Right lobe of liver (tissue), 6 donors: ENCODE measurements around the gene KIF6. TPM values are rescaled to one million over a fixed set of nuclear protein-coding genes. Genes with fewer than 3 reads are reported as not detected.

Experiments
- ATAC-seq, 4 donors: fragments of 200-7000 bp; cut with Tn5 transposase; one replicate each; pipeline ENCODE4 v1.9.1; 2020; ENCODE audit warnings: mild to moderate bottlenecking in 4 of 4, moderate library complexity in 4 of 4
- DNase-seq, 3 donors: peaks; one replicate each; pipeline ENCODE4 v3.0.0-alpha.2; 2020
- H3K27ac ChIP-seq, 3 donors: fragments of 200-600 bp; one replicate each; pipeline ENCODE4 v1.8.0; 2022
- H3K27me3 ChIP-seq, 2 donors: fragments of 200-600 bp; one replicate each; pipeline ENCODE4 v1.8.0; 2022
- H3K36me3 ChIP-seq, 4 donors: fragments of 200-600 bp; sonication (generic) in 1 of 4; one replicate each; pipeline versions ENCODE4 v1.5.1 to v1.8.0; 2017 to 2022; ENCODE audit warnings: control low read depth in 1 of 4
- H3K4me1 ChIP-seq, 4 donors: fragments of 200-600 bp; sonication (generic) in 1 of 4; one replicate each; pipeline versions ENCODE4 v1.5.1 to v1.8.0; 2017 to 2022; ENCODE audit warnings: control low read depth in 1 of 4
- H3K4me3 ChIP-seq, 3 donors: fragments of 200-600 bp; one replicate each; pipeline ENCODE4 v1.8.0; 2022
- H3K9me3 ChIP-seq, 4 donors: fragments of 200-600 bp; sonication (generic) in 1 of 4; one replicate each; pipeline versions ENCODE4 v1.5.1 to v1.8.0; 2017 to 2022; ENCODE audit warnings: control low read depth in 1 of 4
- POLR2A ChIP-seq: fragments of 450-650 bp; IDR thresholded peaks from one replicate; pipeline ENCODE4 v1.6.1; 2017; ENCODE audit warnings: antibody characterized with exemption, mild to moderate bottlenecking
- WGBS: methylation state at CpG from one replicate; pipeline ENCODE4 v1.1.6; 2018; ENCODE audit warnings: low coverage, low lambda C conversion rate; ENCODE audit not compliant: insufficient coverage; ENCODE audit errors: missing lambda C conversion rate; 5-methylcytosine and 5-hydroxymethylcytosine counted together
- intact Hi-C, 2 donors: fragments of 100-400 bp; cut with DNase I; formaldehyde crosslinking; loops; one replicate each; pipeline versions ENCODE4 v1.11.2 to v1.14.1; 2022
- total RNA-seq, 6 experiments: library from RNA; depleted of rRNA in 2 of 6; stranded (reverse); fragments of >200 nt in 2 of 6; fragmentation: NEBNext Ultra II Directional in 3 of 6; extraction: Animal tissue kit (Norgen Biotek cat#: 25700) in 3 of 6; gene quantifications; one replicate each; pipeline versions ENCODE4 v1.1.0 to v1.2.4, GENCODE V29; 2016 to 2023
- TF ChIP-seq, protein P1 (sequence below), 4 donors: fragments of 200-600 bp in 3 of 4; fragments of 450-650 bp in 1 of 4; IDR thresholded peaks; one replicate each; pipeline versions ENCODE4 v1.5.1 to v1.8.0; 2016 to 2022; ENCODE audit warnings: antibody characterized with exemption in 4 of 4, mild to moderate bottlenecking in 2 of 4
- donor health status: DM: no; HTN: yes; CAD: no.
- donor health status: DM: no; HTN: no; CAD: no.
- donor health status: DM: no; HTN: no; CAD: no.
- donor health status: DM: no; HTN: yes; CAD: no.
- donor health status: DM: no; HTN: yes; CAD: no.

Gene KIF6
- total RNA-seq, 6 experiments from 2014 or later, result 0.18 to 0.83 (median 0.37) TPM; not detected in 2

DNA sequence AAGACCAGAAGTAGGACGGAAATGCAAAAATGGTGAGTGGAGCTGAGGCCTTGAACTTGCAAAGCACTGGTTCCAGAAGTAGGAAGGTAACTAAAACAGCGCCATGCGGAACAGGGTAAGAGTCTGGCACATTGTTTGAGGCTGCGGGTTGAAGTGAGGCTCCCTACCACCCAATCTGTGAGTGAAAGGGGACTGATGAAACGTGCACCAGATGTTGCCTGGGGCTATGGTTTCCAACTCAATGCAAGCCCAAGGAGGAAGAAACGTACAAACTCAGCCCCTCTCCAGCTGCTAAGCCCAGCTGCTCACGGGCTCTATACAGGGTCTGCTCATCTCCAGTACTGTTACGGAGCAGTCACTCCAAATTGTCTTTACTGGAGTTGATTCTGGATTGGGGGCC is 334.0 kb downstream of the KIF6 start:
- ATAC-seq, result no peak
- H3K4me1 ChIP-seq, result no peaks in the 10 kb centered on the region
- H3K27me3 ChIP-seq, result no peaks in the 10 kb centered on the region
- no peak overlapping the region for H3K4me3 ChIP-seq
- H3K36me3 ChIP-seq, result no peaks in the 10 kb centered on the region
- DNase-seq, result no peak
- H3K9me3 ChIP-seq, result no peaks in the 10 kb centered on the region
- intact Hi-C loops, result no loop called here
- H3K27ac ChIP-seq, result no peak overlapping the region
- 82% methylated on average over 7 of the region's 8 CpGs for WGBS
- TF ChIP-seq POLR2A, result no peak
- TF ChIP-seq, protein P1, sequence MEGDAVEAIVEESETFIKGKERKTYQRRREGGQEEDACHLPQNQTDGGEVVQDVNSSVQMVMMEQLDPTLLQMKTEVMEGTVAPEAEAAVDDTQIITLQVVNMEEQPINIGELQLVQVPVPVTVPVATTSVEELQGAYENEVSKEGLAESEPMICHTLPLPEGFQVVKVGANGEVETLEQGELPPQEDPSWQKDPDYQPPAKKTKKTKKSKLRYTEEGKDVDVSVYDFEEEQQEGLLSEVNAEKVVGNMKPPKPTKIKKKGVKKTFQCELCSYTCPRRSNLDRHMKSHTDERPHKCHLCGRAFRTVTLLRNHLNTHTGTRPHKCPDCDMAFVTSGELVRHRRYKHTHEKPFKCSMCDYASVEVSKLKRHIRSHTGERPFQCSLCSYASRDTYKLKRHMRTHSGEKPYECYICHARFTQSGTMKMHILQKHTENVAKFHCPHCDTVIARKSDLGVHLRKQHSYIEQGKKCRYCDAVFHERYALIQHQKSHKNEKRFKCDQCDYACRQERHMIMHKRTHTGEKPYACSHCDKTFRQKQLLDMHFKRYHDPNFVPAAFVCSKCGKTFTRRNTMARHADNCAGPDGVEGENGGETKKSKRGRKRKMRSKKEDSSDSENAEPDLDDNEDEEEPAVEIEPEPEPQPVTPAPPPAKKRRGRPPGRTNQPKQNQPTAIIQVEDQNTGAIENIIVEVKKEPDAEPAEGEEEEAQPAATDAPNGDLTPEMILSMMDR (IDR thresholded peaks at IDR 0.05), result no peak

DNA sequence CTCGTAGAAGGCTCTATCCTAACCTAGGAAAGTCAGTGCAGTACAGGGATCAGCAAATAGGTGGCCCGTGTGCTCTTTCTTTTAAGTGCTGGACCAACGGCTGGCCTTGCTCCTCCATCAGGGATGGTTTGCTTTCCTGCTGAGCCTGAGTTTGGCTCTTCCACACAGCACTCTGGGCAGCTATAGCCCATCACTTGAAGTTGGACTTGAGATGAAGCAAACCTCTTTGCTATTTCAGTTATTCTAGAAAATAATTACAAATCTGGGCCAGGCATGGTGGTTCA is 335.8 kb downstream of the KIF6 start:
- TF ChIP-seq POLR2A, result no peak
- TF ChIP-seq, protein P1 (IDR thresholded peaks at IDR 0.05), result peak in 1 of 4 donors; percentile 6
- WGBS, result 55% methylated on average over 2 of the region's 3 CpGs
- ATAC-seq, result peak in 3 of 4 donors; percentile 31 to 43 (median 36)

DNA sequence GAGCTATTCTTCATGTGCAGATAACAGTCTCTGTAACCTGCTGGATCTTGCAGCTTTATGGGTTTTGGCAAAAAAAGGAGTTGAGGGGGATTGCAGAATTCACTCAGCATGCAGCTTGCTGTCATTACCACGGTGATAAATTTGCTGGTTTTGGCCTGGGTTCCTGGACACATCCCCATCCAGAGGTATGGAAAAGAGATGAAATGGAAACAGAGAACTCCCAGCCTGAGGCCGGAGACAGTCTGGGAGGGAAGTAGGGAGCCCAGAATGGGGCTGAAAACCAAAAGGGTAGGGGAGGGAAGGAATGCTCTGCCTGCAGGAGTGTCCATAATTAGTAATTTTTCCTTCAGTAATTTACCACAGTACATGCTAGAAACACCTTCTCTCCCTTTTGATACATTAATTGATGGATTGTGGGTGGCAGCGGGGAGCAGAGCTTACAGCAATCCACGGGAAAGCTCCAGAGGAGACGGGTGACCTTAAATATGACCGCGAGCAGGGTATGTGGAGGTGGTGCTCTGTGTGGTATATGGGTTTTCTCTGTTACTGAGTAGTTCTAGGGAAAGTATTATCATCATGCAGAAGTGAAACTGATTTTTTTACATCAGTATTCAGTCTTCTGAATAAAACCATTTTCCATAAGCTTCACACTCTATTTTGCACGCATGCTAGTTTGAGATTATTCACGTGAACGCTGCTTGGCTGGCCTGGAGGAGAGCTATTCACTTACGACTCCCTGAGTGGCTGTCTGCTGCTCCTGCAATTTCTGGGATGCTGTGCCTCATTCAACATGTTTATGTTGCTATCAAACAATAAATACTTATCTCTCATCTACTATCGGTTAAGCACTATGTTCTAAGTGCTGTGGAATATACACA is 336.4 kb downstream of the KIF6 start:
- 75% methylated on average over 12 of the region's 12 CpGs for WGBS
- H3K4me3 ChIP-seq, result no peak overlapping the region
- DNase-seq (no peak), ATAC-seq (no peak)
- intact Hi-C loops, result no loop called here
- H3K27me3 ChIP-seq, result no peaks in the 10 kb centered on the region
- TF ChIP-seq POLR2A, result no peak
- TF ChIP-seq, protein P1 (IDR thresholded peaks at IDR 0.05), result no peak
- H3K9me3 ChIP-seq, result no peaks in the 10 kb centered on the region
- no peak overlapping the region for H3K27ac ChIP-seq
- H3K4me1 ChIP-seq, result no peaks in the 10 kb centered on the region
- H3K36me3 ChIP-seq, result no peaks in the 10 kb centered on the region

More for the DNA sequence above, 335.8 kb downstream of the KIF6 start:
- H3K27me3 ChIP-seq, result no peaks in the 10 kb centered on the region
- H3K27ac ChIP-seq, result no peak overlapping the region
- intact Hi-C loops, result no loop called here
- no peaks in the 10 kb centered on the region for H3K36me3 ChIP-seq
- no peak overlapping the region for H3K4me3 ChIP-seq
- no peak for DNase-seq
- H3K4me1 ChIP-seq, result no peaks in the 10 kb centered on the region
- H3K9me3 ChIP-seq, result no peaks in the 10 kb centered on the region

DNA sequence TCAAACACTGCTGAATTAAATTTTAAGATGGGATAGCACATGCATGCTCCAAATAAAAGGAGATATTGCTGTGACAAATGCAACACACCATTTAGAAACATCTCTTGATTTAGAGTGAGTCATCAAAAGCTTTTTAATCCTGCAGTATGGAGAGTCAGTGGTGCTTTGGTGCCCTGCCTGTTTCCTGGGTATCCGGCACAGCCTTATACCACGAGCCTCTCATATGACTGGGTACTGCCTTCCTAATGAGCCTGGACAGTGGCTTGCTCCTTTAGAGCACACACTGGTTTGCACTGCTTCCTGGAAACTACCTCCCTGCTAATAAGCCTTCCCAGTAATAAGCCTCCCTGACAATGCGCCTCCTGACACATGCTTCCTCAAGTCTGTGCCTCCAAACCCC is 337.4 kb downstream of the KIF6 start:
- TF ChIP-seq POLR2A, result no peak
- TF ChIP-seq, protein P1 (IDR thresholded peaks at IDR 0.05), result no peak
- H3K27me3 ChIP-seq, result no peaks in the 10 kb centered on the region
- intact Hi-C loops, result no loop called here
- ATAC-seq (no peak), DNase-seq (no peak)
- H3K9me3 ChIP-seq, result no peaks in the 10 kb centered on the region
- no peaks in the 10 kb centered on the region for H3K4me1 ChIP-seq
- no peak overlapping the region for H3K27ac ChIP-seq
- WGBS, result 75% methylated on average over 2 of the region's 3 CpGs
- no peak overlapping the region for H3K4me3 ChIP-seq
- H3K36me3 ChIP-seq, result no peaks in the 10 kb centered on the region
